GM12891 (cell line): ENCODE measurements around the gene HDAC9.

Source experiments
- POLR2A ChIP-seq: IDR thresholded peaks from 2 replicates; pipeline ENCODE4 v1.6.1; 2011; ENCODE audit warnings: low read depth, low read length, control low read depth
- POLR2AphosphoS5 ChIP-seq: IDR thresholded peaks from 2 replicates; pipeline ENCODE4 v1.6.1; 2011; ENCODE audit warnings: low read depth, low read length, control low read depth
- SPI1 ChIP-seq: IDR thresholded peaks from 2 replicates; pipeline ENCODE4 v1.6.1; 2011; ENCODE audit warnings: low read depth, low read length, control low read depth
- TAF1 ChIP-seq: IDR thresholded peaks from 2 replicates; pipeline ENCODE4 v1.6.1; 2011; ENCODE audit warnings: low read depth, low read length, control low read depth

GRCh38 chr7:18755793-18756192, 260.2 kb downstream of the HDAC9 start:
- TF ChIP-seq POLR2A (no peak), SPI1 (no peak), POLR2AphosphoS5 (no peak), TAF1 (no peak)
